ENCODE data around the gene COA3.

COA3 gene

GRCh38 chr17:42748908-42749798, 49.4 kb downstream of the COA3 start:
- no peak for DNase-seq

GRCh38 chr17:42748202-42748907, 50.1 kb downstream of the COA3 start:
- DNase-seq = no peak
